HG03558 (cell line): ENCODE data around the gene CAPN13.

Source experiments
- ATAC-seq: cut with Tn5 transposase; IDR thresholded peaks from one replicate; pipeline ENCODE4 v1.9.1; 2021; ENCODE audit warnings: moderate number of reproducible peaks; ENCODE audit not compliant: unreplicated experiment; ENCODE audit errors: extremely low read depth

Gene CAPN13

GRCh38 chr2:30688956-30689401 lies 118.3 kb downstream of the CAPN13 start:
- ATAC-seq, result no peak

- no peak for ATAC-seq
These were observed 120.6 kb downstream of the CAPN13 start for GRCh38 chr2:30686669-30687068.

- no peak for ATAC-seq
These were observed 121.2 kb downstream of the CAPN13 start for GRCh38 chr2:30686000-30686399.

- no peak for ATAC-seq
These were observed 122.2 kb downstream of the CAPN13 start for GRCh38 chr2:30684996-30685395.

GRCh38 chr2:30684516-30684915 lies 122.7 kb downstream of the CAPN13 start:
- no peak for ATAC-seq

GRCh38 chr2:30684026-30684425 lies 123.2 kb downstream of the CAPN13 start:
- no peak for ATAC-seq

- no peak for ATAC-seq
These were observed 123.8 kb downstream of the CAPN13 start for GRCh38 chr2:30683236-30683956.

GRCh38 chr2:30681022-30681421 lies 126.2 kb downstream of the CAPN13 start:
- ATAC-seq, result no peak

- ATAC-seq, result no peak
These were observed 127.1 kb downstream of the CAPN13 start for GRCh38 chr2:30680121-30680520.

- ATAC-seq, result no peak
These were observed 127.7 kb downstream of the CAPN13 start for GRCh38 chr2:30679426-30680088.

- ATAC-seq, result no peak
These were observed 128.7 kb downstream of the CAPN13 start for GRCh38 chr2:30678410-30679137.

- ATAC-seq, result no peak
These were observed 129.3 kb downstream of the CAPN13 start for GRCh38 chr2:30677861-30678385.

GRCh38 chr2:30677231-30677630 lies 130.0 kb downstream of the CAPN13 start:
- ATAC-seq, result no peak

GRCh38 chr2:30675758-30676157 lies 131.5 kb downstream of the CAPN13 start:
- ATAC-seq, result no peak

- no peak for ATAC-seq
These were observed 134.1 kb downstream of the CAPN13 start for GRCh38 chr2:30673127-30673526.
